ENCODE results near the gene CAV2. TPM values are rescaled to one million over a fixed set of nuclear protein-coding genes. Genes with fewer than 3 reads are reported as not detected.

The CAV2 gene
- total and polyA plus RNA-seq, 10 donors: 15.5 to 107 (median 72.7) TPM

DNA sequence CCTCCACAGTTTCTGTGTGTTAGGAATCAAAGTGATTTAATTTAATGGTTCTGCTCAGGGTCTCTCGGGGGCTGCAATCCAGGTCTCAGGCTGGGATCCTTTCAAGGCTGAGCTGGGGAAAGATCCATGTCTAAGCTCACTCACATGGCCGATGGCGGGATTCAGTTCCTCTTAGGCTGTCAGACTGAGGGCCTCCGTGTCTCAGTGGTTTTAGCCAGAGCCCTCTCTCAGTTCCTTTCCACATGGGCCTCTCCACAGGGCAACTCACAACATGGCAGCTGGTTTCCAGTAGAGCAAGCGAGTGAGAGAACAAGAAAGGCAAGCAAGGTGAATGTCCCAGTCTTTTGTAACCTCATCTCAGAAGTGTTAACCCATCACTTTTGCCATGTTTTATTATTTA is 52.2 kb downstream of the CAV2 start:
- TF ChIP-seq, protein P1, sequence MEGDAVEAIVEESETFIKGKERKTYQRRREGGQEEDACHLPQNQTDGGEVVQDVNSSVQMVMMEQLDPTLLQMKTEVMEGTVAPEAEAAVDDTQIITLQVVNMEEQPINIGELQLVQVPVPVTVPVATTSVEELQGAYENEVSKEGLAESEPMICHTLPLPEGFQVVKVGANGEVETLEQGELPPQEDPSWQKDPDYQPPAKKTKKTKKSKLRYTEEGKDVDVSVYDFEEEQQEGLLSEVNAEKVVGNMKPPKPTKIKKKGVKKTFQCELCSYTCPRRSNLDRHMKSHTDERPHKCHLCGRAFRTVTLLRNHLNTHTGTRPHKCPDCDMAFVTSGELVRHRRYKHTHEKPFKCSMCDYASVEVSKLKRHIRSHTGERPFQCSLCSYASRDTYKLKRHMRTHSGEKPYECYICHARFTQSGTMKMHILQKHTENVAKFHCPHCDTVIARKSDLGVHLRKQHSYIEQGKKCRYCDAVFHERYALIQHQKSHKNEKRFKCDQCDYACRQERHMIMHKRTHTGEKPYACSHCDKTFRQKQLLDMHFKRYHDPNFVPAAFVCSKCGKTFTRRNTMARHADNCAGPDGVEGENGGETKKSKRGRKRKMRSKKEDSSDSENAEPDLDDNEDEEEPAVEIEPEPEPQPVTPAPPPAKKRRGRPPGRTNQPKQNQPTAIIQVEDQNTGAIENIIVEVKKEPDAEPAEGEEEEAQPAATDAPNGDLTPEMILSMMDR (IDR thresholded peaks at IDR 0.05 in 8 of 11, conservative IDR thresholded peaks at IDR 0.05 in 3 of 11): no peak
- TF ChIP-seq POLR2AphosphoS5 (IDR thresholded peaks at IDR 0.05) (no peak), POLR2A (IDR thresholded peaks at IDR 0.05) (no peak)
- WGBS, 5 donors: 76 to 89% (median 84%) methylated on average over 5 of the region's 5 CpGs
- no peak for DNase-seq
- Histone ChIP-seq H3K4me3 (no peak overlapping the region), H3K36me3 (peaks cover 0 to 18% (median 0%) of the 10 kb centered on the region in 6 donors), H3K27ac (no peak overlapping the region), H3K9me3 (no peaks in the 10 kb centered on the region), H3K27me3 (replicated peaks in 1 of 7) (no peaks in the 10 kb centered on the region), H3K4me1 (peaks cover 0 to 15% (median 5%) of the 10 kb centered on the region in 6 donors)
- intact Hi-C loops (cut with DNase I; ENCODE audit: low total_unique reads): no loop called here

DNA sequence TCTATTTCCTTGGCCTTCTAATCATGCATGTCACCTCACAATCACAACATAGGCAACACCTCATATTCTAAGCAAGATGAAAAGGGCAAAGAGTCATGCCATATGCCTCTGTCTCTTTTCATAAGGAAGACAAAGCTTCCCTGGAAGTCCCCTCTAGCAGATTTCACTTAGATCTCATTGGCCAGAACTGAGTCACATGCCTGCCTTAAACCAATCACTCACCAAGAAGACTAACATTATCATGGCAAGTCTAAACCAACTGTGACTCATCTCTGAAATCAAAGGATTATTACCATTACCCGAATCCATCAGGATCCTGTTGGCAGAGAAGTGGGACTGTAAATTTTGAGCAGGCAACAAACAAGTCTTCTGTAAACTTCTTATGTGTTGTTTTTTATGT is 53.1 kb downstream of the CAV2 start:
- H3K9me3 ChIP-seq: no peaks in the 10 kb centered on the region
- H3K27me3 ChIP-seq (replicated peaks in 1 of 7): no peaks in the 10 kb centered on the region
- TF ChIP-seq POLR2AphosphoS5 (IDR thresholded peaks at IDR 0.05): no peak
- TF ChIP-seq, protein P1 (IDR thresholded peaks at IDR 0.05 in 8 of 11, conservative IDR thresholded peaks at IDR 0.05 in 3 of 11): no peak
- no peak for TF ChIP-seq POLR2A (IDR thresholded peaks at IDR 0.05)
- intact Hi-C loops (cut with DNase I; ENCODE audit: low total_unique reads): no loop called here
- H3K36me3 ChIP-seq: peaks cover 0 to 18% (median 0%) of the 10 kb centered on the region in 6 donors
- 77 to 90% (median 86%) methylated on average over 1 of the region's 1 CpG for WGBS, 5 donors
- no peak overlapping the region for H3K27ac ChIP-seq
- H3K4me1 ChIP-seq: peaks cover 0 to 14% (median 5%) of the 10 kb centered on the region in 6 donors
- no peak overlapping the region for H3K4me3 ChIP-seq
- DNase-seq: no peak

DNA sequence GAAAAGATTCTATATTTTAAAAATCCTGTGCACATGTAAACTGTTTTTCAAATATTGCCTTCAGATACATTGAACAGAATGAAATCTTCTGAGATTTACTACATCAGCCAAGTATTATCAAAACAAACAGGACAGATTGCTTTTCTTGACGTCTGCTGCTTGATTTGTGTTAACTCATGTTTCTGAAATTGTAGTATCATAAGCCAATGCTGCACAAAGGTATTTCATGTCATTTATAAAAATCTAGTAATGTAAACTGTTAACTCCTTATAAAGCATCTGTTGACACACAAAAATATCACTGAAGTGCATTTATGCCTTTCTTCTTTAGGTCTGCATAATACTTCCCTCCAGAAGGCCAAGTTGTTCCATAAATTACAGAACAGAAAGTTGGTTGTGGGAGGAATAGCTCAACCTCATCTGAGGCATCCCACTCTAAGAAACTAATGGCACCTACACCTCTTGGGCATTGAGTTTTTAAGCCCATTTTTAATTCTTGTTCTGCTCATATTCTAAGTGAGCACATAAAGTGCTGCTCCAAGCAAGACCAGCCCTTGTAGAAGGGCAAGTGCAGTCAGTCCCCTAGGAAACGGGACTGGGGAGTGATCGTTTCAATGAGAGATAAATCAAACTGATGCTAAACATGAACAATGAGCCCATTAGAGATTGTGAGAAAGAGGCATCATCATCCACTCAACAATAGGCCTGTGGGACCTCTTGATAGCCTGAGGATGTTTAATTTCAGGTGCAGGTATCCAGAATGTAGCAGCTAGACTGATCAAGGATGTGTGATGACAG is 53.8 kb downstream of the CAV2 start:
- Histone ChIP-seq H3K9me3 (no peaks in the 10 kb centered on the region), H3K4me3 (no peak overlapping the region), H3K4me1 (peaks cover 0 to 14% (median 4%) of the 10 kb centered on the region in 6 donors), H3K36me3 (peaks cover 0 to 18% (median 0%) of the 10 kb centered on the region in 6 donors), H3K27me3 (replicated peaks in 1 of 7) (peaks cover 0 to 4% (median 0%) of the 10 kb centered on the region in 7 donors), H3K27ac (no peak overlapping the region)
- intact Hi-C loops (cut with DNase I; ENCODE audit: low total_unique reads): no loop called here
- WGBS, 5 donors: 72 to 82% (median 77%) methylated on average over 3 of the region's 3 CpGs
- no peak for DNase-seq
- no peak for TF ChIP-seq POLR2A (IDR thresholded peaks at IDR 0.05)
- TF ChIP-seq, protein P1 (IDR thresholded peaks at IDR 0.05 in 8 of 11, conservative IDR thresholded peaks at IDR 0.05 in 3 of 11): no peak
- TF ChIP-seq POLR2AphosphoS5 (IDR thresholded peaks at IDR 0.05): no peak

DNA sequence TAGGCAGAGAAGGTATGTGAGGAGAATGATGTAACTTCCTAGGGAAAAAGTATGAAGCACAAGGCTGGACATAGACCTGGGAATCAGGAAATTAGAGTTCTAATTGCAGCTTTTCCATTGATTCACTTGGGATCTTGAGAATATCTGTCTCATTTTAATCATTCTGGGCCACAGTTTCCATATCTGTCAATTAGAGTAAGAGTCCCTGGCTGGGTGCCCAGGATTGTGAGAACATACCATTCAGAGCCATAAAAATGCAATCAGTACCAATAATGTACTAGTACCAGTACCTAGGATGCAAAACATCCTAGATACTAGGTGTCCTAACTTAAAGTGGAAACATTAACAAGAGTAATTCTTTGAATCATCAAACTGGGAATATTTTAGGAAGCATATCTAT is 54.9 kb downstream of the CAV2 start:
- peaks cover 0 to 26% (median 0%) of the 10 kb centered on the region in 6 donors for H3K36me3 ChIP-seq
- H3K9me3 ChIP-seq: no peaks in the 10 kb centered on the region
- no peak for DNase-seq
- peaks cover 0 to 9% (median 0%) of the 10 kb centered on the region in 7 donors for H3K27me3 ChIP-seq (replicated peaks in 1 of 7)
- H3K4me1 ChIP-seq: peaks cover 0 to 14% (median 4%) of the 10 kb centered on the region in 6 donors
- TF ChIP-seq, protein P1 (IDR thresholded peaks at IDR 0.05 in 8 of 11, conservative IDR thresholded peaks at IDR 0.05 in 3 of 11): no peak
- TF ChIP-seq POLR2A (IDR thresholded peaks at IDR 0.05): no peak
- TF ChIP-seq POLR2AphosphoS5 (IDR thresholded peaks at IDR 0.05): no peak
- no peak overlapping the region for H3K4me3 ChIP-seq
- no peak overlapping the region for H3K27ac ChIP-seq
- intact Hi-C loops (cut with DNase I; ENCODE audit: low total_unique reads): no loop called here

Measured in spleen (tissue), 11 donors.